ENCODE data around the gene HES3. TPM values are rescaled to one million over a fixed set of nuclear protein-coding genes. Genes with fewer than 3 reads are reported as not detected.

HES3 gene
- total RNA-seq, 1 donor from 2014 or later: not detected

GRCh38 chr1:6287431-6287886 lies 43.5 kb downstream of the HES3 start:
- Mint-ChIP-seq H3K27me3 (no peaks in the 10 kb centered on the region), H3K36me3 (no peaks in the 10 kb centered on the region), H3K27ac (no peak overlapping the region), H3K4me3 (no peak overlapping the region), H3K4me1 (ENCODE audit: unreplicated experiment) (no peaks in the 10 kb centered on the region), H3K9me3 (no peaks in the 10 kb centered on the region)
- no peak for TF ChIP-seq CTCF (conservative IDR thresholded peaks at IDR 0.05)
- no peak for DNase-seq (ENCODE audit: extremely low spot score, unreplicated experiment)

- no peaks in the 10 kb centered on the region for H3K4me1 Mint-ChIP-seq (ENCODE audit: unreplicated experiment)
- no peak overlapping the region for H3K27ac Mint-ChIP-seq
- no peak for DNase-seq (ENCODE audit: extremely low spot score, unreplicated experiment)
- TF ChIP-seq CTCF (conservative IDR thresholded peaks at IDR 0.05): no peak
- no peaks in the 10 kb centered on the region for H3K9me3 Mint-ChIP-seq
- no peaks in the 10 kb centered on the region for H3K36me3 Mint-ChIP-seq
- no peaks in the 10 kb centered on the region for H3K27me3 Mint-ChIP-seq
- H3K4me3 Mint-ChIP-seq: no peak overlapping the region
Measured at GRCh38 chr1:6288026-6288425, 44.0 kb downstream of the HES3 start.

GRCh38 chr1:6288665-6289064 lies 44.7 kb downstream of the HES3 start:
- H3K27ac Mint-ChIP-seq: no peak overlapping the region
- H3K36me3 Mint-ChIP-seq: no peaks in the 10 kb centered on the region
- H3K9me3 Mint-ChIP-seq: no peaks in the 10 kb centered on the region
- no peak for TF ChIP-seq CTCF (conservative IDR thresholded peaks at IDR 0.05)
- H3K4me1 Mint-ChIP-seq (ENCODE audit: unreplicated experiment): no peaks in the 10 kb centered on the region
- no peak for DNase-seq (ENCODE audit: extremely low spot score, unreplicated experiment)
- no peak overlapping the region for H3K4me3 Mint-ChIP-seq
- no peaks in the 10 kb centered on the region for H3K27me3 Mint-ChIP-seq

GRCh38 chr1:6292102-6292501 lies 48.1 kb downstream of the HES3 start:
- Mint-ChIP-seq H3K36me3 (no peaks in the 10 kb centered on the region), H3K27me3 (no peaks in the 10 kb centered on the region), H3K4me1 (ENCODE audit: unreplicated experiment) (peaks cover 5% of the 10 kb centered on the region), H3K9me3 (no peaks in the 10 kb centered on the region), H3K27ac (no peak overlapping the region), H3K4me3 (no peak overlapping the region)
- DNase-seq (ENCODE audit: extremely low spot score, unreplicated experiment): no peak
- no peak for TF ChIP-seq CTCF (conservative IDR thresholded peaks at IDR 0.05)

- H3K9me3 Mint-ChIP-seq: no peaks in the 10 kb centered on the region
- no peaks in the 10 kb centered on the region for H3K36me3 Mint-ChIP-seq
- no peak overlapping the region for H3K27ac Mint-ChIP-seq
- no peak for DNase-seq (ENCODE audit: extremely low spot score, unreplicated experiment)
- no peaks in the 10 kb centered on the region for H3K27me3 Mint-ChIP-seq
- no peak for TF ChIP-seq CTCF (conservative IDR thresholded peaks at IDR 0.05)
- peaks cover 5% of the 10 kb centered on the region for H3K4me1 Mint-ChIP-seq (ENCODE audit: unreplicated experiment)
- no peak overlapping the region for H3K4me3 Mint-ChIP-seq
Measured at GRCh38 chr1:6294080-6294889, 50.3 kb downstream of the HES3 start.
